ENCODE results near the gene CCDC152. TPM values are rescaled to one million over a fixed set of nuclear protein-coding genes. Genes with fewer than 3 reads are reported as not detected.
"Not testable (repeated sequence)": the region's sequence is repeated elsewhere in the genome, so short reads cannot be mapped to it uniquely, and the experiment has no call there.

Gene CCDC152
- total RNA-seq, result 3.2 TPM

- peak in 2 of 3 donors; percentile 41 to 51 for DNase-seq (ENCODE audit: low read depth in 2 of 3, low spot score in 2 of 3)
These were observed at the start of gene CCDC152 for GRCh38 chr5:42756606-42757601. Gene CCDC152 (plus strand): TSS chr5:42756818. CDS start chr5:42759122, 2,304 bp downstream.

GRCh38 chr5:42715785-42716184 lies 40.8 kb upstream of the CCDC152 start:
- DNase-seq (ENCODE audit: low read depth in 2 of 3, low spot score in 2 of 3), result peak in 2 of 3 donors; percentile 28 to 51

- DNase-seq (ENCODE audit: low read depth in 2 of 3, low spot score in 2 of 3), result peak in 2 of 3 donors; percentile 45 to 69
These were observed 38.0 kb upstream of the CCDC152 start for GRCh38 chr5:42718591-42718990.

GRCh38 chr5:42719034-42719433 lies 37.6 kb upstream of the CCDC152 start:
- peak in 1 of 3 donors; percentile 11 for DNase-seq (ENCODE audit: low read depth in 2 of 3, low spot score in 2 of 3)

- peak in 2 of 3 donors; percentile 31 to 51 for DNase-seq (ENCODE audit: low read depth in 2 of 3, low spot score in 2 of 3)
These were observed 36.4 kb upstream of the CCDC152 start for GRCh38 chr5:42720251-42720650.

GRCh38 chr5:42721484-42721883 lies 35.1 kb upstream of the CCDC152 start:
- DNase-seq (ENCODE audit: low read depth in 2 of 3, low spot score in 2 of 3), result no peak

- DNase-seq (ENCODE audit: low read depth in 2 of 3, low spot score in 2 of 3), result not testable (repeated sequence)
These were observed 22.0 kb upstream of the CCDC152 start for GRCh38 chr5:42734531-42735058.

- DNase-seq (ENCODE audit: low read depth in 2 of 3, low spot score in 2 of 3), result no peak
These were observed 15.7 kb upstream of the CCDC152 start for GRCh38 chr5:42740920-42741319.

GRCh38 chr5:42745426-42745825 lies 11.2 kb upstream of the CCDC152 start:
- no peak for DNase-seq (ENCODE audit: low read depth in 2 of 3, low spot score in 2 of 3)

GRCh38 chr5:42745856-42746255 lies 10.8 kb upstream of the CCDC152 start:
- no peak for DNase-seq (ENCODE audit: low read depth in 2 of 3, low spot score in 2 of 3)

GRCh38 chr5:42749020-42749419 lies 7.6 kb upstream of the CCDC152 start:
- no peak for DNase-seq (ENCODE audit: low read depth in 2 of 3, low spot score in 2 of 3)

GRCh38 chr5:42750507-42750906 lies 6.1 kb upstream of the CCDC152 start:
- DNase-seq (ENCODE audit: low read depth in 2 of 3, low spot score in 2 of 3), result no peak

- no peak for DNase-seq (ENCODE audit: low read depth in 2 of 3, low spot score in 2 of 3)
These were observed 5.6 kb upstream of the CCDC152 start for GRCh38 chr5:42751044-42751443.

GRCh38 chr5:42753099-42753498 lies 3.5 kb upstream of the CCDC152 start:
- DNase-seq (ENCODE audit: low read depth in 2 of 3, low spot score in 2 of 3), result no peak

GRCh38 chr5:42759456-42759855 lies 2.8 kb downstream of the CCDC152 start:
- no peak for DNase-seq (ENCODE audit: low read depth in 2 of 3, low spot score in 2 of 3)

- no peak for DNase-seq (ENCODE audit: low read depth in 2 of 3, low spot score in 2 of 3)
These were observed 3.8 kb downstream of the CCDC152 start for GRCh38 chr5:42760426-42760825.

- DNase-seq (ENCODE audit: low read depth in 2 of 3, low spot score in 2 of 3), result no peak
These were observed 5.2 kb downstream of the CCDC152 start for GRCh38 chr5:42761791-42762190.

- peak in 2 of 3 donors; percentile 22 to 69 for DNase-seq (ENCODE audit: low read depth in 2 of 3, low spot score in 2 of 3)
These were observed 11.0 kb downstream of the CCDC152 start for GRCh38 chr5:42767491-42768105.

GRCh38 chr5:42768106-42768504 lies 11.5 kb downstream of the CCDC152 start:
- no peak for DNase-seq (ENCODE audit: low read depth in 2 of 3, low spot score in 2 of 3)

GRCh38 chr5:42770003-42770402 lies 13.4 kb downstream of the CCDC152 start:
- no peak for DNase-seq (ENCODE audit: low read depth in 2 of 3, low spot score in 2 of 3)

- no peak for DNase-seq (ENCODE audit: low read depth in 2 of 3, low spot score in 2 of 3)
These were observed 15.8 kb downstream of the CCDC152 start for GRCh38 chr5:42772265-42772993.

Data from hematopoietic multipotent progenitor cell (in vitro differentiated cells).